MM.1S (cell line): Measurements from ENCODE around the gene TMED7.

Source experiments
- DNase-seq: peaks from one replicate; pipeline ENCODE4 v3.0.0-alpha.2; 2015
- H2AFZ ChIP-seq: fragments of 300-600 bp; sonication (generic); 2 replicates; pipeline ENCODE4 v1.6.0; 2016; ENCODE audit warnings: antibody characterized with exemption, low read length
- H3F3A ChIP-seq: fragments of 300-600 bp; sonication (generic); 2 replicates; pipeline ENCODE4 v1.6.1; 2016; ENCODE audit warnings: mild to moderate bottlenecking, antibody characterized with exemption, low read length, moderate library complexity, mixed read lengths; ENCODE audit not compliant: insufficient read depth
- H3K27ac ChIP-seq: fragments of 300-600 bp; sonication (generic); 2 replicates; pipeline ENCODE4 v1.5.1; 2016; ENCODE audit warnings: mild to moderate bottlenecking, low read length
- H3K27me3 ChIP-seq: fragments of 300-600 bp; sonication (generic); replicated peaks from 2 replicates; pipeline ENCODE4 v1.6.0; 2016; ENCODE audit warnings: low read length; ENCODE audit not compliant: insufficient read depth
- H3K36me3 ChIP-seq: fragments of 300-600 bp; sonication (generic); replicated peaks from 2 replicates; pipeline ENCODE4 v1.6.1; 2016; ENCODE audit warnings: mild to moderate bottlenecking, low read length, mixed read lengths; ENCODE audit not compliant: insufficient read depth
- H3K4me1 ChIP-seq: fragments of 300-600 bp; sonication (generic); 2 replicates; pipeline ENCODE4 v1.6.1; 2016; ENCODE audit warnings: low read length, mixed read lengths
- H3K4me2 ChIP-seq: fragments of 300-600 bp; sonication (generic); 2 replicates; pipeline ENCODE4 v1.6.0; 2016; ENCODE audit warnings: low read depth, low read length
- H3K4me3 ChIP-seq: fragments of 300-600 bp; sonication (generic); 2 replicates; pipeline ENCODE4 v1.5.1; 2016; ENCODE audit warnings: low read length, mixed read lengths
- H3K79me2 ChIP-seq: fragments of 300-600 bp; sonication (generic); 2 replicates; pipeline ENCODE4 v1.6.1; 2016; ENCODE audit warnings: mixed run types, low read length, mixed read lengths
- H3K9ac ChIP-seq: fragments of 300-600 bp; sonication (generic); 2 replicates; pipeline ENCODE4 v1.6.1; 2016; ENCODE audit warnings: low read length, mixed read lengths
- H3K9me2 ChIP-seq: fragments of 300-600 bp; sonication (generic); replicated peaks from 2 replicates; pipeline ENCODE4 v1.6.1; 2016; ENCODE audit warnings: mild to moderate bottlenecking, low read length, mixed read lengths; ENCODE audit not compliant: insufficient read depth
- H3K9me3 ChIP-seq: fragments of 300-600 bp; sonication (generic); replicated peaks from 2 replicates; pipeline ENCODE4 v1.6.1; 2016; ENCODE audit warnings: mild to moderate bottlenecking, low read length, mixed read lengths; ENCODE audit not compliant: insufficient read depth
- H4K20me1 ChIP-seq: fragments of 300-600 bp; sonication (generic); 2 replicates; pipeline ENCODE4 v1.6.1; 2016; ENCODE audit warnings: mild to moderate bottlenecking, low read length, moderate library complexity, mixed read lengths; ENCODE audit not compliant: insufficient read depth
- EZH2 ChIP-seq: fragments of 300-600 bp; sonication (generic); optimal IDR thresholded peaks from 2 replicates; pipeline ENCODE3; 2017; ENCODE audit warnings: low read depth, mild to moderate bottlenecking, antibody characterized with exemption, low read length, mixed read lengths
- EZH2phosphoT487 ChIP-seq: fragments of 300-600 bp; sonication (generic); IDR thresholded peaks from 2 replicates; pipeline ENCODE4 v1.6.1; 2018; ENCODE audit warnings: antibody characterized with exemption, low read length
- TF ChIP-seq, protein P1 (sequence below): fragments of 300-600 bp; sonication (generic); IDR thresholded peaks from 2 replicates; pipeline ENCODE4 v1.5.1; 2016; ENCODE audit warnings: antibody characterized with exemption, low read length, mixed read lengths

TMED7 gene

DNA sequence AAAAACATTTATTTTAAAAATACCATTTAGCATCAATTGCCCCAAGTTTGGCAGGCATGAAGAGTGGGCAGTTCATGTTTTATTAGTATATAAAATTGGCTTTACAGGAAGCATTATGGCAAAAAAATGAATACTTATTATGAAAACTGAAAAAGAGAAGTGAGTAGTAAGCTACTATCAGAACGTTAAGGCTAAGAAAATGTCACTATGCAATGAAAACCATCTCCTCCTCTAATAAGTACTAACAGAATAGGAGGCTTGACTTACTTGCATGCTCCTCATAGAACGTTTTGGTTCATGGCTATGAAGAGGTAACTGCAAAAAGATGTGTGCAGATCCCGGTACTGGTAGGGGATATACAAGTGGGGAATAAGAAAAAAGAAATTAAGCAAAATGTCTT, 47.2 kb downstream of the TMED7 start:
- H3K36me3 ChIP-seq: no peaks in the 10 kb centered on the region
- H3K27me3 ChIP-seq: no peaks in the 10 kb centered on the region
- TF ChIP-seq EZH2 (no peak), EZH2phosphoT487 (no peak)
- TF ChIP-seq, protein P1, sequence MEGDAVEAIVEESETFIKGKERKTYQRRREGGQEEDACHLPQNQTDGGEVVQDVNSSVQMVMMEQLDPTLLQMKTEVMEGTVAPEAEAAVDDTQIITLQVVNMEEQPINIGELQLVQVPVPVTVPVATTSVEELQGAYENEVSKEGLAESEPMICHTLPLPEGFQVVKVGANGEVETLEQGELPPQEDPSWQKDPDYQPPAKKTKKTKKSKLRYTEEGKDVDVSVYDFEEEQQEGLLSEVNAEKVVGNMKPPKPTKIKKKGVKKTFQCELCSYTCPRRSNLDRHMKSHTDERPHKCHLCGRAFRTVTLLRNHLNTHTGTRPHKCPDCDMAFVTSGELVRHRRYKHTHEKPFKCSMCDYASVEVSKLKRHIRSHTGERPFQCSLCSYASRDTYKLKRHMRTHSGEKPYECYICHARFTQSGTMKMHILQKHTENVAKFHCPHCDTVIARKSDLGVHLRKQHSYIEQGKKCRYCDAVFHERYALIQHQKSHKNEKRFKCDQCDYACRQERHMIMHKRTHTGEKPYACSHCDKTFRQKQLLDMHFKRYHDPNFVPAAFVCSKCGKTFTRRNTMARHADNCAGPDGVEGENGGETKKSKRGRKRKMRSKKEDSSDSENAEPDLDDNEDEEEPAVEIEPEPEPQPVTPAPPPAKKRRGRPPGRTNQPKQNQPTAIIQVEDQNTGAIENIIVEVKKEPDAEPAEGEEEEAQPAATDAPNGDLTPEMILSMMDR: no peak
- H3K9me3 ChIP-seq: no peaks in the 10 kb centered on the region
- no peak overlapping the region for H3K27ac ChIP-seq
- H3F3A ChIP-seq: no peaks in the 10 kb centered on the region
- H2AFZ ChIP-seq: no peak overlapping the region
- H3K4me3 ChIP-seq: no peak overlapping the region
- DNase-seq: no peak
- H3K9me2 ChIP-seq: no peaks in the 10 kb centered on the region
- H3K79me2 ChIP-seq: no peaks in the 10 kb centered on the region
- no peak overlapping the region for H3K9ac ChIP-seq
- 0 out of 2 replicates have a peak, but pooled peaks cover 3% of the 10 kb centered on the region for H3K4me1 ChIP-seq
- no peak overlapping the region for H3K4me2 ChIP-seq
- H4K20me1 ChIP-seq: no peaks in the 10 kb centered on the region

DNA sequence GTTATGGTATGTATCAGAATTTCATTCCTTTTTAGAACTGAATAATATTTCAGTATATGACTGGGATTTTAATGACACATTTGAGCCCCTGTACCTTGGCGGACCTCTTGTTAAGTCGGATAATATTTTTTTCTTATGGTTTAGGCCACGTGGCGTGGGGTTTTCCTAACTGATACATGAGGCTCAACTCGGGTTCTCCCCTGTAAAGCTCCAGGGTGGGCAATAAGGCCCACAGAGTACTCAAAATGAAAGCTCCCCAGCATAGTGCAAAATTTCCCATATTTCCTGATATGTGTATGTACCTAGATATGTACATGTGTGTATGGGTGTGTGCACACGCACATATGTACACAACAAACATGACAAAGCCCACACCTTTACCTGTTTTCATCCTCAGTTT, 48.1 kb downstream of the TMED7 start:
- Histone ChIP-seq H3K9me3 (no peaks in the 10 kb centered on the region), H2AFZ (no peak overlapping the region), H3K79me2 (no peaks in the 10 kb centered on the region), H3K27me3 (no peaks in the 10 kb centered on the region), H3K9ac (no peak overlapping the region), H3K36me3 (no peaks in the 10 kb centered on the region), H3K4me1 (0 out of 2 replicates have a peak, but pooled peaks cover 3% of the 10 kb centered on the region), H3K4me2 (no peak overlapping the region), H4K20me1 (no peaks in the 10 kb centered on the region), H3K27ac (no peak overlapping the region), H3F3A (no peaks in the 10 kb centered on the region), H3K4me3 (no peak overlapping the region), H3K9me2 (no peaks in the 10 kb centered on the region)
- DNase-seq: no peak
- TF ChIP-seq, protein P1: no peak
- TF ChIP-seq EZH2phosphoT487 (no peak), EZH2 (no peak)

DNA sequence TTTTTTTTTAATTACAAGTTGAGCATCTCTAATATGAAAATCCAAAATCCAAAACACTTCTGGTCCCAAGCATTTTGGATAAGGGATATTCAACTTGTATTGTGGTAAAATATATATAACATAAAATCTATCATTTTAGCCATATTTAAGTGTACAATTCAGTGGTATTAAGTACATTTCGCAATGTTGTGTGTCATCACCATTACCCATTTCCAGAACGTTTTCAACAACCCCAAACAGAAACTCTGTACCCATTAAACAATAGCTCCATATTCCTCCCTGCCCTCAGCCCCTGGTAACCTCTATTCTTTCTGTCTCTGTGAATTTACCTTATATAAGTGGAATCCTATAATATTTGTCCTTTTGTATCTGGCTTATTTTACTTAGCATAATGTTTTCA, 48.5 kb downstream of the TMED7 start:
- Histone ChIP-seq H3K36me3 (no peaks in the 10 kb centered on the region), H3K79me2 (no peaks in the 10 kb centered on the region), H3F3A (no peaks in the 10 kb centered on the region), H3K4me2 (no peak overlapping the region), H3K27ac (no peak overlapping the region), H3K9me3 (no peaks in the 10 kb centered on the region), H3K4me1 (0 out of 2 replicates have a peak, but pooled peaks cover 3% of the 10 kb centered on the region), H3K9ac (no peak overlapping the region), H4K20me1 (no peaks in the 10 kb centered on the region), H3K27me3 (no peaks in the 10 kb centered on the region), H3K9me2 (no peaks in the 10 kb centered on the region), H2AFZ (no peak overlapping the region), H3K4me3 (no peak overlapping the region)
- TF ChIP-seq EZH2: no peak
- TF ChIP-seq, protein P1: no peak
- no peak for TF ChIP-seq EZH2phosphoT487
- no peak for DNase-seq
